K562 (cell line): ENCODE data around the gene GOLGA2. TPM values are rescaled to one million over a fixed set of nuclear protein-coding genes. Genes with fewer than 3 reads are reported as not detected.

Source experiments
- E2F4 ChIP-seq: sonication (generic); formaldehyde crosslinking; IDR thresholded peaks from 2 replicates; pipeline ENCODE4 v1.8.0; 2022; ENCODE audit warnings: mild to moderate bottlenecking, low read depth, missing genetic modification reagents
- ESRRA ChIP-seq: fragments of 450-650 bp; IDR thresholded peaks from 2 replicates; pipeline ENCODE4 v1.6.1; 2014; ENCODE audit warnings: low read depth, mild to moderate bottlenecking, moderate library complexity, borderline replicate concordance
- KDM5B ChIP-seq: fragments of 200-600 bp; sonication (generic); IDR thresholded peaks from 2 replicates; pipeline ENCODE4 v1.6.1; 2012; ENCODE audit warnings: low read depth, mild to moderate bottlenecking, moderate library complexity, low read length, control low read depth, inconsistent platforms; ENCODE audit not compliant: insufficient replicate concordance
- KLF6 ChIP-seq: fragments of 250-450 bp; sonication (Bioruptor Pico); IDR thresholded peaks from 2 replicates; pipeline ENCODE4 v1.4.0; 2020; ENCODE audit warnings: mild to moderate bottlenecking, moderate library complexity, borderline replicate concordance
- NFE2L1 ChIP-seq: fragments of 450-650 bp; IDR thresholded peaks from 2 replicates; pipeline ENCODE4 v1.6.1; 2016; ENCODE audit warnings: missing genetic modification characterization, low read depth, mild to moderate bottlenecking, missing compliant biosample characterization, moderate library complexity, borderline replicate concordance
- ZBTB5 ChIP-seq: fragments of 450-650 bp; IDR thresholded peaks from 2 replicates; pipeline ENCODE4 v1.6.1; 2017; ENCODE audit warnings: antibody characterized with exemption
- ZNF263 ChIP-seq: sonication (generic); formaldehyde crosslinking; IDR thresholded peaks from 2 replicates; pipeline ENCODE4 v1.8.0; 2022; ENCODE audit warnings: mild to moderate bottlenecking, missing genetic modification reagents, borderline replicate concordance
- ZNF347 ChIP-seq: fragments of 450-650 bp; formaldehyde crosslinking; IDR thresholded peaks from 2 replicates; pipeline ENCODE4 v1.4.0; 2020; ENCODE audit warnings: low read depth, mild to moderate bottlenecking, moderate library complexity
- ZNF609 ChIP-seq: sonication (generic); formaldehyde crosslinking; IDR thresholded peaks from 2 replicates; pipeline ENCODE4 v1.8.1; 2023; ENCODE audit warnings: missing genetic modification reagents, mild to moderate bottlenecking, borderline replicate concordance
- polyA plus RNA-seq, 8 experiments: library from polyadenylated mRNA; depleted of rRNA in 4 of 8; stranded (reverse) in 5 of 8; unstranded in 3 of 8; fragments of >200 nt; fragmentation: Nextera tagmentation in 2 of 8; fragmentation: Illumina TruSeq in 1 of 8; extraction: Ambion mirVana in 2 of 8; extraction: Trizol in 1 of 8; gene quantifications; 2 replicates each; pipeline versions ENCODE4 v1.2.1 to v1.2.3, GENCODE V29; 2011 to 2014; ENCODE audit warnings: inconsistent platforms in 1 of 8, missing spikeins in 1 of 8
- total RNA-seq, 7 experiments: library from RNA; depleted of rRNA in 6 of 7; stranded (reverse); fragments of >200 nt in 6 of 7; fragmentation: Illumina TruSeq in 2 of 7; extraction: Trizol in 2 of 7; gene quantifications; 2 replicates each; pipeline versions ENCODE4 v1.2.1 to v1.2.3, GENCODE V29; 2011 to 2021; ENCODE audit warnings: low replicate concordance in 1 of 7

Gene GOLGA2
- total and polyA plus RNA-seq, 9 of the 15 experiments (the other 6 are each of a cell fraction or from before 2014, with no cell fraction given): 15.7 to 138 (median 76.0) TPM

GRCh38 chr9:128232528-128233428, 43.0 kb downstream of the GOLGA2 start (continued):
- TF ChIP-seq ZNF263: no peak
- TF ChIP-seq NFE2L1 (tag): no peak
- TF ChIP-seq ZNF347 (CRISPR knock-in tag): no peak
- no peak for TF ChIP-seq KDM5B
- no peak for TF ChIP-seq ZBTB5
- TF ChIP-seq ESRRA: no peak
- no peak for TF ChIP-seq ZNF609 (CRISPR knock-in tag)
- no peak for TF ChIP-seq E2F4 (CRISPR knock-in tag)
- TF ChIP-seq KLF6 (CRISPR knock-in tag): no peak
